Panc1 (cell line): ENCODE measurements around the gene ZFYVE28. TPM values are rescaled to one million over a fixed set of nuclear protein-coding genes. Genes with fewer than 3 reads are reported as not detected.

ENCODE experiments used
- ATAC-seq: fragments of 200-7000 bp; cut with Tn5 transposase; 2 replicates; pipeline ENCODE4 v1.9.1; 2020; ENCODE audit warnings: mild to moderate bottlenecking, moderate library complexity
- BruUV-seq: library from RNA; stranded (reverse); fragments of 400-500 nt; replicated peaks from 2 replicates; lab custom pipeline; 2021; lab: Mats Ljungman, UMichigan
- CTCF ChIA-PET: fragments of 300-600 bp; sonication (Branson Sonifier 250); formaldehyde crosslinking; loops from one replicate; lab custom pipeline; 2022; ENCODE audit warnings: antibody characterized with exemption; lab: Charles Lee
- POLR2A ChIA-PET: fragments of 300-600 bp; sonication (Branson Sonifier 250); formaldehyde crosslinking; loops from one replicate; lab custom pipeline; 2022; ENCODE audit warnings: antibody characterized with exemption; lab: Charles Lee
- DNase-seq: peaks from one replicate; pipeline ENCODE4 v3.0.0-alpha.2; 2010; ENCODE audit warnings: low read depth, low spot score
- H3K27ac ChIP-seq: 2 replicates; pipeline ENCODE4 v1.5.1; 2011; ENCODE audit warnings: mild to moderate bottlenecking, low read length, inconsistent platforms
- H3K27me3 ChIP-seq: fragments of 200-500 bp; sonication (Bioruptor generic); 2 replicates; pipeline ENCODE4 v1.6.0; 2014; ENCODE audit warnings: low read length, inconsistent platforms; ENCODE audit not compliant: control insufficient read depth, insufficient read depth
- H3K36me3 ChIP-seq: fragments of 200-500 bp; sonication (Bioruptor generic); 2 replicates; pipeline ENCODE4 v1.5.1; 2014; ENCODE audit warnings: inconsistent platforms, mild to moderate bottlenecking, low read length, moderate library complexity; ENCODE audit not compliant: control insufficient read depth, insufficient read depth
- H3K4me1 ChIP-seq: 2 replicates; pipeline ENCODE4 v1.5.1; 2011; ENCODE audit warnings: inconsistent platforms, mild to moderate bottlenecking, low read length, moderate library complexity; ENCODE audit not compliant: control insufficient read depth, insufficient read depth
- H3K4me3 ChIP-seq, 2 experiments: 2 replicates each; pipeline ENCODE4 v1.5.1; 2011 to 2012; ENCODE audit warnings: low read depth in 2 of 2, low read length in 2 of 2, mild to moderate bottlenecking in 2 of 2, inconsistent platforms in 1 of 2, moderate library complexity in 1 of 2
- H3K9me3 ChIP-seq: fragments of 200-500 bp; sonication (Bioruptor generic); 2 replicates; pipeline ENCODE4 v1.5.1; 2014; ENCODE audit warnings: low read depth, mild to moderate bottlenecking, inconsistent platforms, low read length, moderate library complexity; ENCODE audit not compliant: control insufficient read depth, insufficient read depth
- POLR2AphosphoS5 ChIP-seq: IDR thresholded peaks from 2 replicates; pipeline ENCODE4 v1.6.1; 2012; ENCODE audit warnings: mild to moderate bottlenecking, low read depth, low read length, moderate library complexity
- SIN3A ChIP-seq: IDR thresholded peaks from 2 replicates; pipeline ENCODE4 v1.6.1; 2012; ENCODE audit warnings: low read depth, mild to moderate bottlenecking, low read length, moderate library complexity, borderline replicate concordance; ENCODE audit not compliant: insufficient read depth
- TCF7L2 ChIP-seq: IDR thresholded peaks from 2 replicates; pipeline ENCODE4 v1.6.1; 2011; ENCODE audit warnings: mild to moderate bottlenecking, low read depth, low read length, inconsistent platforms
- in situ Hi-C: cut with HindIII; loops from 2 replicates; pipeline ENCODE4 v1.10.0; 2016; ENCODE audit warnings: low sequenced_read_pairs, low pct_unique_long_range_greater_than_20kb
- intact Hi-C: fragments of 100-400 bp; cut with micrococcal nuclease; formaldehyde crosslinking; loops from one replicate; pipeline ENCODE4 v1.10.0; 2022; ENCODE audit not compliant: unreplicated experiment
- total RNA-seq: library from RNA; stranded (reverse); gene quantifications from one replicate; pipeline ENCODE4 v1.2.1, GENCODE V29; 2021; ENCODE audit not compliant: unreplicated experiment
- TF ChIP-seq, protein P1 (sequence below): fragments of 450-650 bp; IDR thresholded peaks from 2 replicates; pipeline ENCODE4 v1.5.1; 2017; ENCODE audit warnings: mild to moderate bottlenecking
- TF ChIP-seq, protein P2 (sequence below), 2 experiments: IDR thresholded peaks; 2 replicates each; pipeline ENCODE4 v1.6.1; 2011 to 2012; ENCODE audit warnings: low read depth in 2 of 2, control low read depth in 1 of 2, low read length in 1 of 2, mild to moderate bottlenecking in 1 of 2, moderate library complexity in 1 of 2; ENCODE audit not compliant: insufficient read depth in 1 of 2

ZFYVE28 gene
- total RNA-seq, 1 experiment from 2014 or later: 11.9 TPM

DNA sequence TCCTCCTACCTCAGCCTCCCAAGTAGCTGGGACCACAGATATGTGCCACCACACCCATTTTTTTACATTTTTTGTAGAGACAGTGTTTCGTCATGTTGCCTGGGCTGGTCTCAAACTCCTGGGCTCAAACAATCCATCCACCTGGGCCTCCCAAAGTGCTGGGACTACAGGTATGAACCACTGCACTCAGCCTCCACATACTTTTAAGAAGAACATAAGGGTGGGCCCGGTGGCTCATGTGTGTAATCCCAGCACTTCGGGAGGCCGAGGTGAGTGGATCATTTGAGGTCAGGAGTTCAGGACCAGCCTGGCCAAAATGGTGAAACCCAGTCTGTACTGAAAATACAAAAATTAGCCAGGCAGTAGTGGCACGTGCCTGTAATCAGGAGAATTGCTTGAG lies 105.1 kb downstream of the ZFYVE28 start:
- Histone ChIP-seq H3K27ac (no peak overlapping the region), H3K4me1 (no peaks in the 10 kb centered on the region), H3K4me3 (no peak overlapping the region), H3K9me3 (no peaks in the 10 kb centered on the region), H3K27me3 (no peaks in the 10 kb centered on the region), H3K36me3 (no peaks in the 10 kb centered on the region)
- POLR2A ChIA-PET: no interaction called here
- in situ Hi-C loops (no loop called here), intact Hi-C loops (no loop called here)
- DNase-seq (no peak), ATAC-seq (no peak)
- TF ChIP-seq, protein P1, sequence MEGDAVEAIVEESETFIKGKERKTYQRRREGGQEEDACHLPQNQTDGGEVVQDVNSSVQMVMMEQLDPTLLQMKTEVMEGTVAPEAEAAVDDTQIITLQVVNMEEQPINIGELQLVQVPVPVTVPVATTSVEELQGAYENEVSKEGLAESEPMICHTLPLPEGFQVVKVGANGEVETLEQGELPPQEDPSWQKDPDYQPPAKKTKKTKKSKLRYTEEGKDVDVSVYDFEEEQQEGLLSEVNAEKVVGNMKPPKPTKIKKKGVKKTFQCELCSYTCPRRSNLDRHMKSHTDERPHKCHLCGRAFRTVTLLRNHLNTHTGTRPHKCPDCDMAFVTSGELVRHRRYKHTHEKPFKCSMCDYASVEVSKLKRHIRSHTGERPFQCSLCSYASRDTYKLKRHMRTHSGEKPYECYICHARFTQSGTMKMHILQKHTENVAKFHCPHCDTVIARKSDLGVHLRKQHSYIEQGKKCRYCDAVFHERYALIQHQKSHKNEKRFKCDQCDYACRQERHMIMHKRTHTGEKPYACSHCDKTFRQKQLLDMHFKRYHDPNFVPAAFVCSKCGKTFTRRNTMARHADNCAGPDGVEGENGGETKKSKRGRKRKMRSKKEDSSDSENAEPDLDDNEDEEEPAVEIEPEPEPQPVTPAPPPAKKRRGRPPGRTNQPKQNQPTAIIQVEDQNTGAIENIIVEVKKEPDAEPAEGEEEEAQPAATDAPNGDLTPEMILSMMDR: no peak
- TF ChIP-seq POLR2AphosphoS5: no peak
- TF ChIP-seq TCF7L2: no peak
- TF ChIP-seq SIN3A: no peak
- TF ChIP-seq, protein P2, sequence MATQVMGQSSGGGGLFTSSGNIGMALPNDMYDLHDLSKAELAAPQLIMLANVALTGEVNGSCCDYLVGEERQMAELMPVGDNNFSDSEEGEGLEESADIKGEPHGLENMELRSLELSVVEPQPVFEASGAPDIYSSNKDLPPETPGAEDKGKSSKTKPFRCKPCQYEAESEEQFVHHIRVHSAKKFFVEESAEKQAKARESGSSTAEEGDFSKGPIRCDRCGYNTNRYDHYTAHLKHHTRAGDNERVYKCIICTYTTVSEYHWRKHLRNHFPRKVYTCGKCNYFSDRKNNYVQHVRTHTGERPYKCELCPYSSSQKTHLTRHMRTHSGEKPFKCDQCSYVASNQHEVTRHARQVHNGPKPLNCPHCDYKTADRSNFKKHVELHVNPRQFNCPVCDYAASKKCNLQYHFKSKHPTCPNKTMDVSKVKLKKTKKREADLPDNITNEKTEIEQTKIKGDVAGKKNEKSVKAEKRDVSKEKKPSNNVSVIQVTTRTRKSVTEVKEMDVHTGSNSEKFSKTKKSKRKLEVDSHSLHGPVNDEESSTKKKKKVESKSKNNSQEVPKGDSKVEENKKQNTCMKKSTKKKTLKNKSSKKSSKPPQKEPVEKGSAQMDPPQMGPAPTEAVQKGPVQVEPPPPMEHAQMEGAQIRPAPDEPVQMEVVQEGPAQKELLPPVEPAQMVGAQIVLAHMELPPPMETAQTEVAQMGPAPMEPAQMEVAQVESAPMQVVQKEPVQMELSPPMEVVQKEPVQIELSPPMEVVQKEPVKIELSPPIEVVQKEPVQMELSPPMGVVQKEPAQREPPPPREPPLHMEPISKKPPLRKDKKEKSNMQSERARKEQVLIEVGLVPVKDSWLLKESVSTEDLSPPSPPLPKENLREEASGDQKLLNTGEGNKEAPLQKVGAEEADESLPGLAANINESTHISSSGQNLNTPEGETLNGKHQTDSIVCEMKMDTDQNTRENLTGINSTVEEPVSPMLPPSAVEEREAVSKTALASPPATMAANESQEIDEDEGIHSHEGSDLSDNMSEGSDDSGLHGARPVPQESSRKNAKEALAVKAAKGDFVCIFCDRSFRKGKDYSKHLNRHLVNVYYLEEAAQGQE (IDR thresholded peaks at IDR 0.05; ENCODE audit: insufficient read depth in 1 of 2, low read depth in 2 of 2, low read length in 1 of 2): no peak
- CTCF ChIA-PET: no interaction called here
- BruUV-seq: no TSS peak

DNA sequence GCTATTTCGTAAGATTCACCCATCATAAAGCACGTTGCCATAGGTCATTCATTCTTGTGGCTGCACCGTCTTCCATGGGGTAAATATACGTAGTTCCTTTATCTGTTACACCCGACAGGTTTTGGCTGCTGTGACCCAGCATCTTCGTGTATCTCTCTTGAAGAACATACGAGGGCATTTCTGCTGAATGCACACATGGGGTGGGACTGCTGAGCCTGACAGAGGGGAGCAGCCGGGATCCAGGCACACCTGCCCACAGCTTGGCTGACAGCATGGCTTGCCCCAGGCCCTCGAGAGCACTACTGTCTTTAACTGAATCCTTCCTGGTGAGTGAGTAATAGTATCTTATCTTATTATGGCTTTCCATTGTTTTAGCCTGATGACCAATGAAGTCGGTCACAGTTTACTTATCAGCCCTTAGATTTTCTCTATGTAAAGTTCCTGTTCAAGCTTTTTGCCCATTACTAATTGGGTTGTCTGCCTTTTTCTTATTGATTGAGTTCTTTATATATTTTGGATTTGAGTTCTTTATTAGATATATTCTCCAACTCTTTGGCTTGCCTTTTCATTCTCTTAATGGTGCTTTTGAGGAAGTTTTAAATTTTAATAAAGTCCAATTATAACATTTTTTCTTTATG lies 111.6 kb downstream of the ZFYVE28 start:
- in situ Hi-C loops (no loop called here), intact Hi-C loops (no loop called here)
- H3K36me3 ChIP-seq: no peaks in the 10 kb centered on the region
- DNase-seq (no peak), ATAC-seq (no peak)
- TF ChIP-seq, protein P1: no peak
- TF ChIP-seq, protein P2 (IDR thresholded peaks at IDR 0.05; ENCODE audit: insufficient read depth in 1 of 2, low read depth in 2 of 2, low read length in 1 of 2): no peak
- TF ChIP-seq TCF7L2: no peak
- TF ChIP-seq SIN3A: no peak
- TF ChIP-seq POLR2AphosphoS5: no peak
- H3K4me3 ChIP-seq: no peak overlapping the region
- POLR2A ChIA-PET: no interaction called here
- no TSS peak for BruUV-seq
- no peaks in the 10 kb centered on the region for H3K9me3 ChIP-seq
- CTCF ChIA-PET: no interaction called here
- H3K27ac ChIP-seq: no peak overlapping the region
- no peaks in the 10 kb centered on the region for H3K4me1 ChIP-seq
- no peaks in the 10 kb centered on the region for H3K27me3 ChIP-seq
